A549 (cell line): Measurements from ENCODE around the gene SUPT3H. TPM values are rescaled to one million over a fixed set of nuclear protein-coding genes. Genes with fewer than 3 reads are reported as not detected.

ENCODE experiments used
- ATAC-seq, 2 experiments: fragments of 200-7000 bp in 1 of 2; fragments of >200 bp in 1 of 2; cut with Nextera tagmentation in 1 of 2; cut with Tn5 transposase in 1 of 2; 3 replicates each; pipeline versions ENCODE4 v1.8.0 to v1.9.1; 2018 to 2020; ENCODE audit warnings: mild to moderate bottlenecking in 1 of 2, moderate library complexity in 1 of 2
- CTCF ChIA-PET: fragments of 300-600 bp; sonication (Branson Sonifier 250); formaldehyde crosslinking; extraction: SDS; loops from one replicate; lab custom pipeline; 2021; ENCODE audit warnings: antibody characterized with exemption, inconsistent platforms; lab: Yijun Ruan, JAX
- POLR2A ChIA-PET: fragments of 350-600 bp; formaldehyde crosslinking; extraction: SDS; loops from one replicate; lab custom pipeline; 2021; ENCODE audit warnings: antibody characterized with exemption, inconsistent platforms; lab: Yijun Ruan, JAX
- DNase-seq, 2 experiments: peaks; one replicate each; pipeline versions ENCODE4 v3.0.0 to v3.0.0-alpha.2; 2011 to 2016; ENCODE audit warnings: low read depth in 1 of 2, low spot score in 1 of 2
- FAIRE-seq: peaks from 2 replicates; lab custom pipeline; 2011; peaks lifted over from hg19 to GRCh38; lab: Jason Lieb, UNC
- H3K27ac ChIP-seq, 2 experiments: fragments of >200 bp; sonication (Bioruptor Twin); formaldehyde crosslinking; 3 replicates each; pipeline ENCODE4 v1.5.1; 2016 to 2017
- H3K4me1 ChIP-seq: fragments of >200 bp; sonication (Bioruptor Twin); formaldehyde crosslinking; 3 replicates; pipeline ENCODE4 v1.6.1; 2016
- H3K4me2 ChIP-seq: fragments of >200 bp; sonication (Bioruptor Twin); formaldehyde crosslinking; 3 replicates; pipeline ENCODE4 v1.6.1; 2016
- H3K4me3 ChIP-seq: fragments of >200 bp; sonication (Bioruptor Twin); formaldehyde crosslinking; 3 replicates; pipeline ENCODE4 v1.5.1; 2016
- H3K9me3 ChIP-seq: fragments of >200 bp; sonication (Bioruptor Twin); formaldehyde crosslinking; 3 replicates; pipeline ENCODE4 v1.6.1; 2016
- BHLHE40 ChIP-seq: IDR thresholded peaks from 2 replicates; pipeline ENCODE4 v1.6.1; 2012; ENCODE audit warnings: low read depth, low read length, inconsistent platforms
- CBX2 ChIP-seq: fragments of 200-600 bp; sonication (generic); IDR thresholded peaks from 2 replicates; pipeline ENCODE4 v1.6.1; 2016; ENCODE audit warnings: low read depth, mild to moderate bottlenecking, borderline replicate concordance
- CBX8 ChIP-seq: fragments of 200-600 bp; sonication (generic); IDR thresholded peaks from 2 replicates; pipeline ENCODE4 v1.6.1; 2016
- CHD2 ChIP-seq: fragments of 150-350 bp; IDR thresholded peaks from 2 replicates; pipeline ENCODE4 v1.6.1; 2014; ENCODE audit warnings: low read length; ENCODE audit not compliant: partially characterized antibody
- EHF ChIP-seq: fragments of 250-450 bp; sonication (Bioruptor Pico); IDR thresholded peaks from 2 replicates; pipeline ENCODE4 v1.5.0; 2020; ENCODE audit warnings: mild to moderate bottlenecking
- ELK1 ChIP-seq: fragments of 150-350 bp; IDR thresholded peaks from 2 replicates; pipeline ENCODE4 v1.6.1; 2014; ENCODE audit warnings: low read depth, mild to moderate bottlenecking, low read length
- ESRRA ChIP-seq: fragments of 150-350 bp; IDR thresholded peaks from 2 replicates; pipeline ENCODE4 v1.6.1; 2014; ENCODE audit warnings: mild to moderate bottlenecking, low read length, borderline replicate concordance
- FOSL2 ChIP-seq, 2 experiments: fragments of 450-650 bp in 1 of 2; fragments of >200 bp in 1 of 2; sonication (Bioruptor Twin) in 1 of 2; formaldehyde crosslinking; IDR thresholded peaks; 2 replicates each; pipeline versions ENCODE4 v1.5.0 to v1.6.1; 2016 to 2020; ENCODE audit warnings: mild to moderate bottlenecking in 1 of 2, moderate library complexity in 1 of 2
- FOXS1 ChIP-seq: fragments of 250-450 bp; sonication (Bioruptor Pico); IDR thresholded peaks from 2 replicates; pipeline ENCODE4 v1.5.0; 2020; ENCODE audit warnings: mild to moderate bottlenecking, moderate library complexity
- GATA3 ChIP-seq: IDR thresholded peaks from 2 replicates; pipeline ENCODE4 v1.6.1; 2012; ENCODE audit warnings: borderline replicate concordance
- HDAC2 ChIP-seq: fragments of 200-600 bp; sonication (generic); IDR thresholded peaks from 2 replicates; pipeline ENCODE4 v1.6.1; 2016
- HEYL ChIP-seq: fragments of 250-450 bp; sonication (Bioruptor Pico); IDR thresholded peaks from 2 replicates; pipeline ENCODE4 v1.8.0; 2021; ENCODE audit warnings: mild to moderate bottlenecking, moderate library complexity
- JUNB ChIP-seq: fragments of >200 bp; sonication (Bioruptor Twin); formaldehyde crosslinking; IDR thresholded peaks from 2 replicates; pipeline ENCODE4 v1.6.1; 2016
- MAX ChIP-seq: IDR thresholded peaks from 2 replicates; pipeline ENCODE4 v1.6.1; 2012
- NFE2L2 ChIP-seq: fragments of 150-350 bp; conservative IDR thresholded peaks from 2 replicates; pipeline ENCODE4 v1.6.1; 2014; ENCODE audit warnings: low read length
- NPAS2 ChIP-seq: fragments of 250-450 bp; sonication (Bioruptor Pico); IDR thresholded peaks from 2 replicates; pipeline ENCODE4 v1.8.0; 2022; ENCODE audit warnings: mild to moderate bottlenecking, moderate library complexity, borderline replicate concordance
- NR3C1 ChIP-seq: fragments of >200 bp; sonication (Bioruptor Twin); formaldehyde crosslinking; IDR thresholded peaks from 3 replicates; pipeline ENCODE4 v1.6.1; 2017
- POLR2AphosphoS2 ChIP-seq: conservative IDR thresholded peaks from 2 replicates; pipeline ENCODE4 v1.6.1; 2012; ENCODE audit warnings: low read length, improper control_type of control experiment, inconsistent platforms
- RAD21 ChIP-seq, 2 experiments: fragments of >200 bp in 1 of 2; sonication (Bioruptor Twin) in 1 of 2; formaldehyde crosslinking in 1 of 2; IDR thresholded peaks in 1 of 2; conservative IDR thresholded peaks in 1 of 2; 2 replicates in 1 of 2; 3 replicates in 1 of 2; pipeline ENCODE4 v1.6.1; 2012 to 2018; ENCODE audit warnings: inconsistent platforms in 1 of 2
- SMC3 ChIP-seq: fragments of >200 bp; sonication (Bioruptor Twin); formaldehyde crosslinking; IDR thresholded peaks from 3 replicates; pipeline ENCODE4 v1.6.1; 2018; ENCODE audit warnings: inconsistent platforms
- TP53 ChIP-seq: fragments of 250-450 bp; sonication (Bioruptor Pico); IDR thresholded peaks from 2 replicates; pipeline ENCODE4 v1.5.0; 2021; ENCODE audit warnings: mild to moderate bottlenecking, moderate library complexity
- USF2 ChIP-seq: fragments of 450-650 bp; IDR thresholded peaks from 2 replicates; pipeline ENCODE4 v1.6.1; 2014; ENCODE audit warnings: antibody characterized with exemption
- ZFP36 ChIP-seq: fragments of 450-650 bp; IDR thresholded peaks from 2 replicates; pipeline ENCODE4 v1.6.1; 2014; ENCODE audit warnings: borderline replicate concordance; ENCODE audit not compliant: partially characterized antibody
- ZNF302 ChIP-seq: fragments of 250-450 bp; sonication (Bioruptor Pico); IDR thresholded peaks from 2 replicates; pipeline ENCODE4 v1.9.0; 2021; ENCODE audit warnings: inconsistent platforms, mild to moderate bottlenecking, moderate library complexity
- ZSCAN20 ChIP-seq: fragments of 250-450 bp; sonication (Bioruptor Pico); IDR thresholded peaks from 2 replicates; pipeline ENCODE4 v1.8.0; 2022; ENCODE audit warnings: mild to moderate bottlenecking, moderate library complexity
- WGBS: methylation state at CpG from one replicate; pipeline ENCODE4 v1.1.6; 2017; ENCODE audit errors: missing lambda C conversion rate; 5-methylcytosine and 5-hydroxymethylcytosine counted together
- polyA plus RNA-seq, 4 experiments: library from polyadenylated mRNA; depleted of rRNA in 3 of 4; stranded (reverse); fragments of >200 nt; fragmentation: RNase III in 1 of 4; extraction: RNeasy Plus Mini Kit Qiagen cat#74134 plus additional on column Dnase treatment in 1 of 4; gene quantifications; 2 replicates in 3 of 4; 3 replicates in 1 of 4; pipeline ENCODE4 v1.2.3, GENCODE V29; 2011 to 2017
- TF ChIP-seq, protein P1 (sequence below): IDR thresholded peaks from 2 replicates; pipeline ENCODE4 v1.6.1; 2012
- TF ChIP-seq, protein P2 (sequence below): fragments of >200 bp; sonication (Bioruptor Twin); formaldehyde crosslinking; IDR thresholded peaks from 3 replicates; pipeline ENCODE4 v1.5.1; 2016

Gene SUPT3H
- polyA plus RNA-seq, 2 of the 4 experiments (the other 2 are of a cell fraction) = 4.3 to 6.2 TPM

DNA sequence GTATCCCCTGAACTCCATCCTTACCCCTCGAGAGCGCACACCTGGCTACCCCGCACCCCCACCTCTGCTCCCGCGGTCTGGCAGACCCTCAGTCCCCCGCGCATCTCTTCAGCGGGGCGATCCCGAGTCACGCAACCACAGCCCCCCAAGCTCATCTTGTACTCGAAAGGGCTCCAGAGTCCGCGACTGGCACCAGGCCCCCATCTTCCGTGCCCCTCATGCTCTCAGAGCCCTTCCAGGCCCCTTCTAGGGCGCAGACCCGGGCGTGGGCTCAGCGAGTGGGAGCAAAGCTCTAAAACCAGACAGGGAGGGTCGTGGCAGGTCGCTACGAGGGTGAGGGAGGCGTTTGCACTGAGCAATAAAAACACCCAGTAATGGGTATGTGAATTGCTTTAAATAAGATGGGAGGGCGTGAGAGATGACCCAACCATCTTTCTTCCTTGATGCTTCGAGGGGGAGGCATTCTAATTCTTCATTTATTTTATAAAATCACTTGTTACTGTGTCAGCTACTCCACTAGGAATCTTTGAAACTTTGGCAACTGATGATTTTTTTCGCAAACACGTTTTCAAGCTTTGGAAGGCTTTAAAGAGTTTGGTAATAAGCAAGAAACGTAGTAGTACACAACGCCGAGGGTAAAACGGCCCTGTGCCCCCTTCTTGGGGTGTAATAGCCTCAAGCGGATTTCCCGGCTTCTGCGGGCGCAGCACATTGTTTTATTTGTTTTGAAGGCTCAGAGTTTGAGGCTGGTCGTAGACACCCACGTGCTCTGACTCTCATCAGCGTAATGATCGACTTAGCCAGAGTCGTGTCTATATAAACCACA is 42.6 kb upstream of the SUPT3H start:
- POLR2A ChIA-PET = interaction anchor here (0.9 kb wide), 1 partner anchor 294 kb away, joined by 3 read pairs; no protein-coding TSS in a partner anchor
- TF ChIP-seq GATA3 (no peak), JUNB (no peak), CBX2 (no peak), HDAC2 (no peak), FOSL2 (IDR thresholded peaks at IDR 0.05) (no peak), FOSL2 (CRISPR knock-in tag; IDR thresholded peaks at IDR 0.05) (no peak), CHD2 (no peak), ZSCAN20 (no peak), ZFP36 (peak; percentile 7), SMC3 (no peak), BHLHE40 (no peak), TP53 (CRISPR knock-in tag) (no peak), ELK1 (no peak), ZNF302 (no peak), NR3C1 (no peak), FOXS1 (CRISPR knock-in tag) (no peak), HEYL (no peak), EHF (CRISPR knock-in tag) (no peak), NFE2L2 (no peak), POLR2AphosphoS2 (no peak), USF2 (no peak), CBX8 (peak; percentile 94; the same call in 1 of the 2 replicates), NPAS2 (CRISPR knock-in tag) (no peak), MAX (0 out of 2 replicates have a peak, but pooled peaks have one; percentile 25)
- TF ChIP-seq, protein P1, sequence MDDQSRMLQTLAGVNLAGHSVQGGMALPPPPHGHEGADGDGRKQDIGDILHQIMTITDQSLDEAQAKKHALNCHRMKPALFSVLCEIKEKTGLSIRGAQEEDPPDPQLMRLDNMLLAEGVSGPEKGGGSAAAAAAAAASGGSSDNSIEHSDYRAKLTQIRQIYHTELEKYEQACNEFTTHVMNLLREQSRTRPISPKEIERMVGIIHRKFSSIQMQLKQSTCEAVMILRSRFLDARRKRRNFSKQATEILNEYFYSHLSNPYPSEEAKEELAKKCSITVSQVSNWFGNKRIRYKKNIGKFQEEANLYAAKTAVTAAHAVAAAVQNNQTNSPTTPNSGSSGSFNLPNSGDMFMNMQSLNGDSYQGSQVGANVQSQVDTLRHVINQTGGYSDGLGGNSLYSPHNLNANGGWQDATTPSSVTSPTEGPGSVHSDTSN = no peak
- CTCF ChIA-PET = interaction anchor here (0.5 to 2.9 kb wide), 16 partner anchors 14 to 945 kb away, joined by 3 to 27 read pairs (median 4); no protein-coding TSS in a partner anchor
- Histone ChIP-seq H3K4me3 (peak overlapping the region; percentile 33; the same call in 2 of the 3 replicates), H3K9me3 (no peaks in the 10 kb centered on the region), H3K4me2 (peak overlapping the region; percentile 96), H3K27ac (peak overlapping the region in 1 of 2 experiments; percentile 54; a peak in 3 of 6 replicates), H3K4me1 (peaks cover 18% of the 10 kb centered on the region)
- 48% methylated on average over 38 of the region's 40 CpGs for WGBS
- no peak for FAIRE-seq
- no peak for DNase-seq
- ATAC-seq = no peak

DNA sequence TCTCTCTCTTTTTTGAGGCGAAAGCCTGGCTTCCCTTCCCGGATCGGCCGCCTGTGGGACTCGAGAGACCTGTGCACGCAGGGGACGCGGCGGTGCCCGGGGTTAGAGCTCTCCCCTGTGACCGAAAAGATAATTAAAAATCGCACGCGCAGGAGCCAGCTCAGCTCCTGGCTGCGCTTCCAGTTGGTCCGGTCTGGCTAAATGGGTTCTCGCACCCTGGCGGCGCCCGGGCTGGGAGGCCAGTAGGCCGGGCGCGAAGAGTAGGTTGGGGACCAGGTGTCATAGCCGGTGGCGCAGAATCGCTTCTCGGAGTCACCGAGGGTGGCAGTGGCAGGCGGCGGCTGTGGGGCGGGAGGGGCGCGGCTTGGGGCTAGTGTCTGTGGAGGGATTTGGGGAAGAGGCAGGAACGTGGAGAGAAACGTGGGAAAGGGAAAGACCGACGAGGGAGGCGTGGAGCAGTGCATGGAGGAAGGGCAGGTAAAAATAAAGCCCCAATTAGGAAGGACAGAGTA is 41.9 kb upstream of the SUPT3H start:
- FAIRE-seq (no peak), ATAC-seq (peak; percentile 36 to 75; a peak in 5 of 6 replicates)
- Histone ChIP-seq H3K9me3 (no peaks in the 10 kb centered on the region), H3K4me1 (peaks cover 18% of the 10 kb centered on the region), H3K4me3 (peak overlapping the region; percentile 33; the same call in 2 of the 3 replicates)
- CTCF ChIA-PET = interaction anchor here (0.5 to 2.9 kb wide), 12 partner anchors 14 to 944 kb away, joined by 3 to 19 read pairs (median 4); no protein-coding TSS in a partner anchor
- TF ChIP-seq, protein P2, sequence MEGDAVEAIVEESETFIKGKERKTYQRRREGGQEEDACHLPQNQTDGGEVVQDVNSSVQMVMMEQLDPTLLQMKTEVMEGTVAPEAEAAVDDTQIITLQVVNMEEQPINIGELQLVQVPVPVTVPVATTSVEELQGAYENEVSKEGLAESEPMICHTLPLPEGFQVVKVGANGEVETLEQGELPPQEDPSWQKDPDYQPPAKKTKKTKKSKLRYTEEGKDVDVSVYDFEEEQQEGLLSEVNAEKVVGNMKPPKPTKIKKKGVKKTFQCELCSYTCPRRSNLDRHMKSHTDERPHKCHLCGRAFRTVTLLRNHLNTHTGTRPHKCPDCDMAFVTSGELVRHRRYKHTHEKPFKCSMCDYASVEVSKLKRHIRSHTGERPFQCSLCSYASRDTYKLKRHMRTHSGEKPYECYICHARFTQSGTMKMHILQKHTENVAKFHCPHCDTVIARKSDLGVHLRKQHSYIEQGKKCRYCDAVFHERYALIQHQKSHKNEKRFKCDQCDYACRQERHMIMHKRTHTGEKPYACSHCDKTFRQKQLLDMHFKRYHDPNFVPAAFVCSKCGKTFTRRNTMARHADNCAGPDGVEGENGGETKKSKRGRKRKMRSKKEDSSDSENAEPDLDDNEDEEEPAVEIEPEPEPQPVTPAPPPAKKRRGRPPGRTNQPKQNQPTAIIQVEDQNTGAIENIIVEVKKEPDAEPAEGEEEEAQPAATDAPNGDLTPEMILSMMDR = peak; percentile 27; the same call in 1 of the 3 replicates
- TF ChIP-seq RAD21 (conservative IDR thresholded peaks at IDR 0.05 in 1 of 2, IDR thresholded peaks at IDR 0.05 in 1 of 2) = peak; percentile 57 to 63
- no peak for TF ChIP-seq ESRRA
- TF ChIP-seq SMC3 = peak; percentile 47
- TF ChIP-seq, all 56 proteins: peak for 3
- WGBS = 12% methylated on average over 21 of the region's 38 CpGs
- Histone ChIP-seq H3K27ac (peak overlapping the region in 1 of 2 experiments; percentile 54; a peak in 2 of 6 replicates), H3K4me2 (peak overlapping the region; percentile 96)
- peak; percentile 9 to 47 for DNase-seq
- POLR2A ChIA-PET = interaction anchor here (0.9 kb wide), 1 partner anchor 295 kb away, joined by 3 read pairs; no protein-coding TSS in a partner anchor
